ENCODE results near the gene TLL1. TPM values are rescaled to one million over a fixed set of nuclear protein-coding genes. Genes with fewer than 3 reads are reported as not detected.

TLL1 gene
- total RNA-seq, 1 experiment from 2014 or later = 0.63 TPM

- POLR2A ChIA-PET = no interaction called here
- CTCF ChIA-PET = no interaction called here
- Mint-ChIP-seq H3K27me3 (ENCODE audit: low read depth) (no peaks in the 10 kb centered on the region), H3K4me1 (no peaks in the 10 kb centered on the region), H3K27ac (no peak overlapping the region), H3K4me3 (no peak overlapping the region), H3K36me3 (no peaks in the 10 kb centered on the region), H3K9me3 (no peaks in the 10 kb centered on the region)
- no peak for TF ChIP-seq ZNF532 (CRISPR knock-in tag; IDR thresholded peaks at IDR 0.05; ENCODE audit: borderline replicate concordance)
- no peak for DNase-seq (ENCODE audit: low spot score)
- no peak for ATAC-seq
Measured at GRCh38 chr4:166019441-166020220, 146.6 kb downstream of the TLL1 start.

- H3K36me3 Mint-ChIP-seq = no peaks in the 10 kb centered on the region
- H3K27ac Mint-ChIP-seq = no peak overlapping the region
- H3K4me3 Mint-ChIP-seq = no peak overlapping the region
- ChIA-PET CTCF (no interaction called here), POLR2A (no interaction called here)
- DNase-seq (ENCODE audit: low spot score) = no peak
- peaks cover 3% of the 10 kb centered on the region for H3K9me3 Mint-ChIP-seq
- H3K27me3 Mint-ChIP-seq (ENCODE audit: low read depth) = no peaks in the 10 kb centered on the region
- no peak for ATAC-seq
- H3K4me1 Mint-ChIP-seq = no peaks in the 10 kb centered on the region
- TF ChIP-seq IRF2 (CRISPR knock-in tag; IDR thresholded peaks at IDR 0.05; ENCODE audit: borderline replicate concordance, low read depth) (no peak), E2F5 (CRISPR knock-in tag; IDR thresholded peaks at IDR 0.05) (no peak), RELA (CRISPR knock-in tag; IDR thresholded peaks at IDR 0.05; ENCODE audit: borderline replicate concordance) (no peak), ELF4 (CRISPR knock-in tag; IDR thresholded peaks at IDR 0.05; ENCODE audit: low read depth) (no peak), PREB (CRISPR knock-in tag; IDR thresholded peaks at IDR 0.05; ENCODE audit: borderline replicate concordance) (no peak), ZNF281 (CRISPR knock-in tag; IDR thresholded peaks at IDR 0.05) (no peak), STAT6 (CRISPR knock-in tag; conservative IDR thresholded peaks at IDR 0.05; ENCODE audit: low read depth) (no peak), FOXP1 (CRISPR knock-in tag; IDR thresholded peaks at IDR 0.05; ENCODE audit: borderline replicate concordance) (no peak), ZNF317 (CRISPR knock-in tag; IDR thresholded peaks at IDR 0.05; ENCODE audit: borderline replicate concordance, low read depth) (no peak), GRHL2 (CRISPR knock-in tag; IDR thresholded peaks at IDR 0.05; ENCODE audit: insufficient replicate concordance, severe bottlenecking) (no peak), NR1H2 (CRISPR knock-in tag; IDR thresholded peaks at IDR 0.05) (no peak), ZNF512 (CRISPR knock-in tag; IDR thresholded peaks at IDR 0.05; ENCODE audit: borderline replicate concordance) (no peak), PRDM15 (CRISPR knock-in tag; IDR thresholded peaks at IDR 0.05) (no peak), SOX15 (CRISPR knock-in tag; IDR thresholded peaks at IDR 0.05) (no peak)
Measured at GRCh38 chr4:166021617-166022016, 148.6 kb downstream of the TLL1 start.

Data from WTC11 (cell line).